ENCODE measurements around the gene HDAC5.

Gene HDAC5

DNA sequence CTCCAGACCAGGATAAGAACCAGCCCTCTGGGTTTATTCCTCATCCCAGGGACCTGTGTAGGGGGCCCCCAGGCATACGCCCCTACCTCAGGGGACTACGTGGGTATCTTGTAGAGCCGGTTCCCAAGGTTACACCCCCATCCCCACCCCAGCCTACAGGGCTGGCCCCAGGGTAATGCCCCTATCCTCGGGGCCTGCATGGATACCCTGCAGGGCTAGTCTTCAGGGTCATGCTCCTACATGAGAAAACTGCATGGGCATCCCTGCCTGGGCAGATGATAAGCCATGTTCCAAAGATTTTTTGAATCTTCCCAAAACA, 14.2 kb downstream of the HDAC5 start:
- Histone ChIP-seq H3K9me3 (ENCODE audit: insufficient read depth, low read depth, low read length) (no peaks in the 10 kb centered on the region), H2AFZ (ENCODE audit: low read length) (no peak overlapping the region), H3K27me3 (ENCODE audit: insufficient read depth, low read length, poor library complexity, severe bottlenecking) (no peaks in the 10 kb centered on the region), H3K36me3 (ENCODE audit: insufficient read depth, low read length) (no peaks in the 10 kb centered on the region), H3K9ac (ENCODE audit: low read depth, low read length, poor library complexity, severe bottlenecking) (peak overlapping the region; percentile 86), H3K4me2 (ENCODE audit: low read depth, low read length, poor library complexity, severe bottlenecking) (peak overlapping the region; percentile 97), H3K79me2 (ENCODE audit: insufficient read depth, low read length) (peaks cover 88% of the 10 kb centered on the region), H3F3A (ENCODE audit: low read depth) (no peaks in the 10 kb centered on the region), H4K20me1 (ENCODE audit: insufficient read depth, low read length, poor library complexity, severe bottlenecking) (peaks cover 35% of the 10 kb centered on the region), H3K9me2 (replicated peaks; ENCODE audit: low read depth, low read length) (no peaks in the 10 kb centered on the region), H3K4me1 (ENCODE audit: insufficient read depth, low read length, poor library complexity, severe bottlenecking) (peaks cover 79% of the 10 kb centered on the region), H3K4me3 (ENCODE audit: low read length, poor library complexity, severe bottlenecking) (peak overlapping the region; percentile 86)
- no peak for TF ChIP-seq EZH2phosphoT487 (IDR thresholded peaks at IDR 0.05; ENCODE audit: borderline replicate concordance)
- TF ChIP-seq, protein P1, sequence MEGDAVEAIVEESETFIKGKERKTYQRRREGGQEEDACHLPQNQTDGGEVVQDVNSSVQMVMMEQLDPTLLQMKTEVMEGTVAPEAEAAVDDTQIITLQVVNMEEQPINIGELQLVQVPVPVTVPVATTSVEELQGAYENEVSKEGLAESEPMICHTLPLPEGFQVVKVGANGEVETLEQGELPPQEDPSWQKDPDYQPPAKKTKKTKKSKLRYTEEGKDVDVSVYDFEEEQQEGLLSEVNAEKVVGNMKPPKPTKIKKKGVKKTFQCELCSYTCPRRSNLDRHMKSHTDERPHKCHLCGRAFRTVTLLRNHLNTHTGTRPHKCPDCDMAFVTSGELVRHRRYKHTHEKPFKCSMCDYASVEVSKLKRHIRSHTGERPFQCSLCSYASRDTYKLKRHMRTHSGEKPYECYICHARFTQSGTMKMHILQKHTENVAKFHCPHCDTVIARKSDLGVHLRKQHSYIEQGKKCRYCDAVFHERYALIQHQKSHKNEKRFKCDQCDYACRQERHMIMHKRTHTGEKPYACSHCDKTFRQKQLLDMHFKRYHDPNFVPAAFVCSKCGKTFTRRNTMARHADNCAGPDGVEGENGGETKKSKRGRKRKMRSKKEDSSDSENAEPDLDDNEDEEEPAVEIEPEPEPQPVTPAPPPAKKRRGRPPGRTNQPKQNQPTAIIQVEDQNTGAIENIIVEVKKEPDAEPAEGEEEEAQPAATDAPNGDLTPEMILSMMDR (conservative IDR thresholded peaks at IDR 0.05; ENCODE audit: low read length): no peak

DNA sequence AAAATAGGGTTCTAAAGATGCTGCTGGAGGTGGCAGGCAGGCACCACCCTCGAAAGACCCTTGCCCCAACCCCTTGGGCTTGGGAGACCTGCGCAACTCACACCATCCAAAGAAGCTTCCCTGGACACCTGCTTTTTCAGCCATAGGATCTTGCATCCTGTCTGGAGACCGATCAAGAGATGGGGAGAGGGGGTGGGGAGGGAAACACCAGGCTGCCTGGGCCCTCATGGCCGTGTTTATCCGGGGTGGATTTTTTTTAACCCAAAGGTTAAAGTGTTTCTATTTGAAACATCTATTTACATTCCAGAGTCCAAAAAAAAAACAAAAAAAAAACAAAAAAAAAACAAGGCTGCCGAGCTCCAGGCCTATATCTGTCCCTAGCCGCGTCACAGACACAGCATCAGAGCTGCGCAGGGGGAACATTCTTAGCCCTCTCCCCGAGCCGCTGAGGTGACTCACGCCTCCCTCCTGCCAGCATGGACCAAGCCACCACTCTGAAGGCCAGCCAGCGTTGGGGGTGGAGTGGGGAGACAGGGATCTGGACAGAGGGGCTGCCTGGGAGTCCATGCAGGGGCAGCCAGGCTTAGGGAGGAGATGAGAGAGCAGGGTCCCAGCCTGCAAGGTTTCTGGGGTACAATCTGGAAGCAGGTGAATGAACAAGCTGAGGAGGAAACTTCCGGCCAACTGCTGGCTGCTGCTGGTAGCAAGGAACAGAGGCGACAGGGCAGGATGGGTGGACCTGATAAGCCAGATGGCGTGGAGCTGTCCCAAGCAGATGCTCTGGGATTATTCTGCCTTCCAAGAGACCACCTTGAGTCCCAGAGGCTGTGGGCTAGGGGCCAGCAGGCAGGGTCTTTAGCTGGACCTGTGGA, 14.8 kb downstream of the HDAC5 start:
- Histone ChIP-seq H3K79me2 (ENCODE audit: insufficient read depth, low read length) (peaks cover 86% of the 10 kb centered on the region), H4K20me1 (ENCODE audit: insufficient read depth, low read length, poor library complexity, severe bottlenecking) (peaks cover 35% of the 10 kb centered on the region), H3F3A (ENCODE audit: low read depth) (no peaks in the 10 kb centered on the region), H3K4me2 (ENCODE audit: low read depth, low read length, poor library complexity, severe bottlenecking) (peak overlapping the region; percentile 97), H3K9me2 (replicated peaks; ENCODE audit: low read depth, low read length) (no peaks in the 10 kb centered on the region), H3K36me3 (ENCODE audit: insufficient read depth, low read length) (no peaks in the 10 kb centered on the region), H3K4me1 (ENCODE audit: insufficient read depth, low read length, poor library complexity, severe bottlenecking) (peaks cover 79% of the 10 kb centered on the region), H3K9me3 (ENCODE audit: insufficient read depth, low read depth, low read length) (no peaks in the 10 kb centered on the region), H3K4me3 (ENCODE audit: low read length, poor library complexity, severe bottlenecking) (peak overlapping the region; percentile 86), H3K27me3 (ENCODE audit: insufficient read depth, low read length, poor library complexity, severe bottlenecking) (no peaks in the 10 kb centered on the region), H3K9ac (ENCODE audit: low read depth, low read length, poor library complexity, severe bottlenecking) (peak overlapping the region; percentile 86), H2AFZ (ENCODE audit: low read length) (no peak overlapping the region)
- TF ChIP-seq, protein P1 (conservative IDR thresholded peaks at IDR 0.05; ENCODE audit: low read length): no peak
- no peak for TF ChIP-seq EZH2phosphoT487 (IDR thresholded peaks at IDR 0.05; ENCODE audit: borderline replicate concordance)

DNA sequence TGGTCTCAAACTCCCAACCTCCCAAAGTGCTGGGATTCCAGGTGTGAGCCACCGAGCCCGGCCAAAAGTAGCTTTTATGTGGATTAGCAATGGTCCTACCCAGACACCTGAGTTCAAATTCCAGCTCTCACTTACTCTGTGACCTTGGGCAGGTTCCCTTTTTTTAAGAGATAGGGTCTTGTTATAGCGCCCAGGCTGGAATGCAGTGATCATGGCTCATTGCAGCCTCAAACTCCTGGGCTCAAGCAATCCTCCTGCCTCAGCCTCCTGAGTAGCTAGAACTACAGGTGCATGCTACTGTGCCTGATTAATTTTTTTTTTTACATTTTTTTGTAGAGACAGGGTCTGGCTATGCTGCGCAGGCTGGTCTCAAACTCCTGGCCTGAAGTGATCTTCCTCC, 16.6 kb downstream of the HDAC5 start:
- no peak overlapping the region for H3K9ac ChIP-seq (ENCODE audit: low read depth, low read length, poor library complexity, severe bottlenecking)
- peak overlapping the region; percentile 97 for H3K4me2 ChIP-seq (ENCODE audit: low read depth, low read length, poor library complexity, severe bottlenecking)
- H4K20me1 ChIP-seq (ENCODE audit: insufficient read depth, low read length, poor library complexity, severe bottlenecking): peaks cover 35% of the 10 kb centered on the region
- peaks cover 73% of the 10 kb centered on the region for H3K79me2 ChIP-seq (ENCODE audit: insufficient read depth, low read length)
- H3F3A ChIP-seq (ENCODE audit: low read depth): no peaks in the 10 kb centered on the region
- TF ChIP-seq EZH2phosphoT487 (IDR thresholded peaks at IDR 0.05; ENCODE audit: borderline replicate concordance): no peak
- TF ChIP-seq, protein P1 (conservative IDR thresholded peaks at IDR 0.05; ENCODE audit: low read length): no peak
- H3K9me2 ChIP-seq (replicated peaks; ENCODE audit: low read depth, low read length): no peaks in the 10 kb centered on the region
- no peak overlapping the region for H3K4me3 ChIP-seq (ENCODE audit: low read length, poor library complexity, severe bottlenecking)
- H3K4me1 ChIP-seq (ENCODE audit: insufficient read depth, low read length, poor library complexity, severe bottlenecking): peaks cover 61% of the 10 kb centered on the region
- no peaks in the 10 kb centered on the region for H3K27me3 ChIP-seq (ENCODE audit: insufficient read depth, low read length, poor library complexity, severe bottlenecking)
- no peaks in the 10 kb centered on the region for H3K9me3 ChIP-seq (ENCODE audit: insufficient read depth, low read depth, low read length)
- 0 out of 2 replicates have a peak, but pooled peaks cover 4% of the 10 kb centered on the region for H3K36me3 ChIP-seq (ENCODE audit: insufficient read depth, low read length)
- H2AFZ ChIP-seq (ENCODE audit: low read length): no peak overlapping the region

All from Loucy (cell line).